Uterus (tissue), 4 donors: ENCODE data around the gene BDKRB1. TPM values are rescaled to one million over a fixed set of nuclear protein-coding genes. Genes with fewer than 3 reads are reported as not detected.

ENCODE experiments used
- DNase-seq, 2 donors: peaks; one replicate each; pipeline ENCODE4 v3.0.0-alpha.2; 2019 to 2020
- H3K27ac ChIP-seq, 2 donors: fragments of 200-600 bp; sonication (generic); 1 replicate in 1 of 2; 2 replicates in 1 of 2; pipeline ENCODE4 v1.5.1; 2016 to 2018
- H3K27me3 ChIP-seq, 2 donors: fragments of 200-600 bp; sonication (generic); one replicate each; pipeline ENCODE4 v1.5.1; 2018 to 2019; ENCODE audit warnings: control low read depth in 1 of 2
- H3K36me3 ChIP-seq, 2 donors: fragments of 200-600 bp; sonication (generic); one replicate each; pipeline ENCODE4 v1.5.1; 2019; ENCODE audit warnings: control low read depth in 1 of 2
- H3K4me1 ChIP-seq, 2 donors: fragments of 200-600 bp; sonication (generic); one replicate each; pipeline ENCODE4 v1.5.1; 2018 to 2019; ENCODE audit warnings: control low read depth in 1 of 2
- H3K4me3 ChIP-seq, 2 donors: fragments of 200-600 bp; sonication (generic); 1 replicate in 1 of 2; 2 replicates in 1 of 2; pipeline ENCODE4 v1.5.1; 2018 to 2019; ENCODE audit warnings: mild to moderate bottlenecking in 1 of 2
- H3K9me3 ChIP-seq, 2 donors: fragments of 200-600 bp; sonication (generic); one replicate each; pipeline ENCODE4 v1.5.1; 2019; ENCODE audit warnings: control low read depth in 1 of 2
- POLR2A ChIP-seq, 2 donors: fragments of 450-650 bp; IDR thresholded peaks; one replicate each; pipeline ENCODE4 v1.6.1; 2016; ENCODE audit warnings: antibody characterized with exemption in 2 of 2, mild to moderate bottlenecking in 1 of 2, moderate library complexity in 1 of 2
- intact Hi-C: fragments of 100-400 bp; cut with DNase I; formaldehyde crosslinking; loops from one replicate; pipeline ENCODE4 v1.15.1; 2023; ENCODE audit warnings: low total_unique reads
- total RNA-seq, 4 donors: library from RNA; depleted of rRNA in 3 of 4; stranded (reverse); fragments of >200 nt in 3 of 4; gene quantifications; one replicate each; pipeline versions ENCODE4 v1.1.0 to v1.2.4, GENCODE V29; 2014 to 2023
- TF ChIP-seq, protein P1 (sequence below), 4 experiments: fragments of 200-600 bp in 2 of 4; fragments of 450-650 bp in 2 of 4; sonication (generic) in 2 of 4; IDR thresholded peaks; one replicate each; pipeline ENCODE4 v1.5.1; 2016 to 2019; ENCODE audit warnings: antibody characterized with exemption in 4 of 4, mild to moderate bottlenecking in 2 of 4, moderate library complexity in 1 of 4
- donor health status: DM: yes; HTN: yes; CAD: no.

Gene BDKRB1
- total RNA-seq, 4 donors from 2014 or later = 0.83 to 3.7 TPM; not detected in 2

DNA sequence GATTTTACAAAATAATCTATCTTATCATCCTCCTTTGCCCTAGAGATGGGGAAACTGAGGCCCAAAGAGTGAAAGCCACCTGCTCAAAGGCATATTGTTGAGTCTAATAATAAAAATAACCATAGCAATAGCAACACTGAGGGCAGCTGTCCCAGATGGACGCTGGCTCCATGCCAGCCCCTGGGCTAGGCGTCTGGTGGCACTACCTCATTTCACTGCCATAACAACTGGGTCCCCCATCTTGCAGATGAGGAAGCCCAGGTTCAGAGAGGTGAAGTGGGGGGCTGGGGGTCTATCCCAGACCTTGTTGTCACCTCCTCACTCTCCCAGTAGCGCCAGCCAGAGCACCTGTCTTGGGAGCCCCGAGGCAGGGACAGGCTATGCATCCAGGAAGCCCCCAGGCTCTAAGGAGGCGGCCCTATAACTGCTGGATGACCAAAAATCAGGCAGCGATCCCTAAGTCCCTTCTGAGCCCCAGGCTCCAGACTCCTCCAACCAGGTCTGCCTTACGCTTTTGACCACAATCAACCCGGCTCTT lies 38.6 kb upstream of the BDKRB1 start:
- intact Hi-C loops = no loop called here
- Histone ChIP-seq H3K27ac (no peak overlapping the region), H3K36me3 (no peaks in the 10 kb centered on the region), H3K4me3 (no peak overlapping the region), H3K9me3 (no peaks in the 10 kb centered on the region), H3K4me1 (no peaks in the 10 kb centered on the region), H3K27me3 (no peaks in the 10 kb centered on the region)
- TF ChIP-seq, protein P1, sequence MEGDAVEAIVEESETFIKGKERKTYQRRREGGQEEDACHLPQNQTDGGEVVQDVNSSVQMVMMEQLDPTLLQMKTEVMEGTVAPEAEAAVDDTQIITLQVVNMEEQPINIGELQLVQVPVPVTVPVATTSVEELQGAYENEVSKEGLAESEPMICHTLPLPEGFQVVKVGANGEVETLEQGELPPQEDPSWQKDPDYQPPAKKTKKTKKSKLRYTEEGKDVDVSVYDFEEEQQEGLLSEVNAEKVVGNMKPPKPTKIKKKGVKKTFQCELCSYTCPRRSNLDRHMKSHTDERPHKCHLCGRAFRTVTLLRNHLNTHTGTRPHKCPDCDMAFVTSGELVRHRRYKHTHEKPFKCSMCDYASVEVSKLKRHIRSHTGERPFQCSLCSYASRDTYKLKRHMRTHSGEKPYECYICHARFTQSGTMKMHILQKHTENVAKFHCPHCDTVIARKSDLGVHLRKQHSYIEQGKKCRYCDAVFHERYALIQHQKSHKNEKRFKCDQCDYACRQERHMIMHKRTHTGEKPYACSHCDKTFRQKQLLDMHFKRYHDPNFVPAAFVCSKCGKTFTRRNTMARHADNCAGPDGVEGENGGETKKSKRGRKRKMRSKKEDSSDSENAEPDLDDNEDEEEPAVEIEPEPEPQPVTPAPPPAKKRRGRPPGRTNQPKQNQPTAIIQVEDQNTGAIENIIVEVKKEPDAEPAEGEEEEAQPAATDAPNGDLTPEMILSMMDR (IDR thresholded peaks at IDR 0.05) = no peak
- no peak for TF ChIP-seq POLR2A (IDR thresholded peaks at IDR 0.05)
- DNase-seq = no peak

DNA sequence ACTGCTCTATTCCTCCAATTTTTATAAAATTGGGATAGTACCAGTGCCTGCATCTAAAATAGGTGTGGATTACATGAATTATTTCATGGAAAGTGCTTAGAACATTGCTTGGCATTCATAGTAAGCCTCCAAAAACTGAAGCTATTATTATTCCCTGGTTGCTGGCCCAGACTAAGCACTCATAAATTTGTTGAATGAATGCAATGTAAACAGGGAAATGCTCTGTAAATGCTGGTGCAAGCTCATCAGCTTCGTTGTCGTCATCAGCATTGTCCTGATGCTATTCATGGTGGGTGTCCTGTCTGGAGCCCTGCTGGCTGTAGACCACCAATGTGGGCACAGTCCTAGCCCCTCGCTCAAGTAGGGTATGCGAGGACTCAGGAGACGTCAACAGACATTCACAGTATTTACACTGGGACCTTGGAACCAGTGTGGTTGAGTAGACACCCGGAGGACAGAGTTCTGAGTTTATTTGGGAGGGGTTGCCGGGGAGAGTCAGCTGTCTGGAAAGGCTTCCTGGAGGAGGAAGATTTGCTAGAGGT lies 34.8 kb upstream of the BDKRB1 start:
- no peak overlapping the region for H3K4me3 ChIP-seq
- intact Hi-C loops = no loop called here
- H3K27me3 ChIP-seq = no peaks in the 10 kb centered on the region
- H3K27ac ChIP-seq = no peak overlapping the region
- TF ChIP-seq, protein P1 (IDR thresholded peaks at IDR 0.05) = no peak
- no peak for TF ChIP-seq POLR2A (IDR thresholded peaks at IDR 0.05)
- H3K36me3 ChIP-seq = no peaks in the 10 kb centered on the region
- no peak for DNase-seq
- no peaks in the 10 kb centered on the region for H3K9me3 ChIP-seq
- H3K4me1 ChIP-seq = no peaks in the 10 kb centered on the region

DNA sequence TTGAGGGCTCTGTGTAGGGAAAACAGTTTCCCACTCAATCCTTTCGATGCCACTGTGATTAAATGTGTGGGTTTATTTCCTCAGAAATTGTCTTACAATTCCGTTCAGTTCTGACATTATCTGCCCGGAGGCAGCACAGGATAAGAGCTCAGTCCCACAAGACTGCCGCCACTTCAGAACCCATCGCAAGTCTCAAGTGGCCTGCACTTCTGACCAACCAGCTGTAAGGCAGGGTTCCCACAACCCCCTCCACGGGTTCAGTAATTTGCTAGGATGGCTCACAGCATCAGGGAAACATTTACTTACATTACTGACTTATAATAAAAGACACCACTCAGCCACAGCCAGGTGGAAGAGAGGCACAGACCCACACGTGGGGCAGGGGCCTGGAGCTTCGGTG lies 34.2 kb upstream of the BDKRB1 start:
- intact Hi-C loops = no loop called here
- no peaks in the 10 kb centered on the region for H3K9me3 ChIP-seq
- H3K36me3 ChIP-seq = no peaks in the 10 kb centered on the region
- TF ChIP-seq, protein P1 (IDR thresholded peaks at IDR 0.05) = no peak
- no peak for TF ChIP-seq POLR2A (IDR thresholded peaks at IDR 0.05)
- no peak for DNase-seq
- no peaks in the 10 kb centered on the region for H3K4me1 ChIP-seq
- no peak overlapping the region for H3K4me3 ChIP-seq
- no peaks in the 10 kb centered on the region for H3K27me3 ChIP-seq
- no peak overlapping the region for H3K27ac ChIP-seq

DNA sequence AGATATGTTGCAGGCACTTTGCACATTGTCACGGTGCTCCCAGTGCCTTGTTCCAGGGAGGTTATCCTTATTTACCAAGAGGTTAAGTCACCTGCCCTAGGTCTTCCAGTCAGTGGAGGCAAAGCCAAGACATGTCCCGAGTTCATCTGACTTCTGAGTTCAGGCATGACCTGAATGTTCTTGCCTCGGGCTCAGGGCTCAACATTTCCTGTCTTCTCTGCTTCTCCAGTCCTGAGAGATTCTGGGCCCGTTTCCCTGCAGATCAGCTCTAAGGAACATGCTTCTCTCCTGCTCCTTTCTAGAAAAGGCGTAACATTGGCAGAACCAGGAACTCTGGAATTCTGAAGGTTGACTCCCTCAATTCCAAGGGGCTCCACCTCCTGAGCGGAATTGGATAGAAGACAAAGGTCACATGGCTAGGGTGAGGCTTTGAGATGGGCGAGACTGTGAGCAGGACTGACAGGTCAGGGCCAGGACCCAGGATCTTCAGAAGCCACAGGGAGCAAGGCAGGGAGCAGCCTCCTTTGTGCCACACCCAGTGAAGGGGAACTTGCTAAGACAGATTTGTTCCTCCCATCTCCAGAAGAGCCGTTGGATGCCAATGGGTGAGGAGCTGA lies 31.4 kb upstream of the BDKRB1 start:
- TF ChIP-seq, protein P1 (IDR thresholded peaks at IDR 0.05) = no peak
- no peak for TF ChIP-seq POLR2A (IDR thresholded peaks at IDR 0.05)
- intact Hi-C loops = no loop called here
- Histone ChIP-seq H3K27ac (peak overlapping the region; percentile 4 to 27), H3K9me3 (no peaks in the 10 kb centered on the region), H3K4me3 (no peak overlapping the region), H3K4me1 (no peaks in the 10 kb centered on the region), H3K36me3 (no peaks in the 10 kb centered on the region), H3K27me3 (no peaks in the 10 kb centered on the region)
- no peak for DNase-seq

DNA sequence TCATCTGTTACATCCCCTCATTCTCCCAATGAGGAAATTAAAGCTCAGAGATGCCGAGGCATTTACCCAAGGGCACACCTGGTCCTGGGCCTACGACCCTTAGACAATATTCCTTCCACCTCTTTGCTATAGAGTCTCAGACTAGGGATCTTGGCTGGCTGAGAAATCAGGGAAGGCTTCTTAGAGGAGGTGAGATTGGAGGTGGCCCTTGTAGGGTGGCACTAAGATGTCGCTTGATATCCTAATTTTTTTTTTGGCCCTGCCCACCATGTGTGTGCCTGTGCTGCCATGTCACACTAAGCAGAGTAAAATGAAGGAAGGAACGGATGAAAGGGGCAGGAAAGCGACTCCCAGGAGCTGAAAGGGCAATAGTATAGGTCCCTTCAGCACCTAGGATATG lies 30.8 kb upstream of the BDKRB1 start:
- Histone ChIP-seq H3K27me3 (no peaks in the 10 kb centered on the region), H3K36me3 (no peaks in the 10 kb centered on the region), H3K27ac (peak overlapping the region; percentile 24 to 55), H3K4me1 (no peaks in the 10 kb centered on the region), H3K4me3 (no peak overlapping the region), H3K9me3 (no peaks in the 10 kb centered on the region)
- no peak for TF ChIP-seq POLR2A (IDR thresholded peaks at IDR 0.05)
- TF ChIP-seq, protein P1 (IDR thresholded peaks at IDR 0.05) = no peak
- no peak for DNase-seq
- intact Hi-C loops = no loop called here
